Liver (tissue), 9 donors: ENCODE data around the gene SULT1C4. TPM values are rescaled to one million over a fixed set of nuclear protein-coding genes. Genes with fewer than 3 reads are reported as not detected.

Source experiments
- DNase-seq: peaks from one replicate; pipeline ENCODE4 v3.0.0-alpha.2; 2017; ENCODE audit warnings: low spot score
- H3K27ac ChIP-seq, 2 donors: one replicate each; pipeline ENCODE4 v1.7.0; 2013; ENCODE audit warnings: inconsistent platforms in 2 of 2, low read length in 2 of 2, control low read depth in 1 of 2, low read depth in 1 of 2, mild to moderate bottlenecking in 1 of 2
- H3K27me3 ChIP-seq, 4 donors: one replicate each; pipeline versions ENCODE4 v1.6.1 to v1.7.0; 2013; ENCODE audit warnings: low read length in 3 of 4, inconsistent platforms in 1 of 4, mild to moderate bottlenecking in 1 of 4, moderate library complexity in 1 of 4; ENCODE audit not compliant: control insufficient read depth in 4 of 4, insufficient read depth in 4 of 4
- H3K36me3 ChIP-seq, 4 donors: one replicate each; pipeline versions ENCODE4 v1.6.1 to v1.7.0; 2013; ENCODE audit warnings: low read length in 3 of 4, mild to moderate bottlenecking in 3 of 4, low read depth in 1 of 4, moderate library complexity in 1 of 4; ENCODE audit not compliant: control insufficient read depth in 4 of 4, insufficient read depth in 3 of 4
- H3K4me1 ChIP-seq, 4 donors: one replicate each; pipeline versions ENCODE4 v1.6.1 to v1.7.0; 2013; ENCODE audit warnings: low read length in 3 of 4, mild to moderate bottlenecking in 3 of 4, moderate library complexity in 1 of 4; ENCODE audit not compliant: control insufficient read depth in 4 of 4, insufficient read depth in 4 of 4
- H3K4me3 ChIP-seq, 3 donors: one replicate each; pipeline versions ENCODE4 v1.6.1 to v1.7.0; 2013; ENCODE audit warnings: low read length in 3 of 3, control low read depth in 1 of 3, low read depth in 1 of 3, mild to moderate bottlenecking in 1 of 3
- H3K9ac ChIP-seq, 2 donors: one replicate each; pipeline ENCODE4 v1.7.0; 2013; ENCODE audit warnings: low read length in 2 of 2, mild to moderate bottlenecking in 2 of 2, moderate library complexity in 2 of 2, control low read depth in 1 of 2, low read depth in 1 of 2
- H3K9me3 ChIP-seq, 4 donors: one replicate each; pipeline versions ENCODE4 v1.6.1 to v1.7.0; 2013; ENCODE audit warnings: low read length in 3 of 4; ENCODE audit not compliant: control insufficient read depth in 4 of 4
- ATF3 ChIP-seq: IDR thresholded peaks from 2 replicates; pipeline ENCODE4 v1.6.1; 2016; ENCODE audit warnings: antibody characterized with exemption
- EGR1 ChIP-seq, 2 donors: IDR thresholded peaks; 2 replicates each; pipeline ENCODE4 v1.6.1; 2016 to 2018; ENCODE audit warnings: antibody characterized with exemption in 2 of 2, low read depth in 2 of 2
- FOXA1 ChIP-seq: IDR thresholded peaks from 2 replicates; pipeline ENCODE4 v1.6.1; 2016; ENCODE audit warnings: antibody characterized with exemption
- FOXA2 ChIP-seq: IDR thresholded peaks from 2 replicates; pipeline ENCODE4 v1.6.1; 2016; ENCODE audit warnings: antibody characterized with exemption
- GABPA ChIP-seq, 2 donors: IDR thresholded peaks in 1 of 2; conservative IDR thresholded peaks in 1 of 2; 2 replicates each; pipeline ENCODE4 v1.6.1; 2016; ENCODE audit warnings: antibody characterized with exemption in 2 of 2, mild to moderate bottlenecking in 1 of 2, moderate library complexity in 1 of 2
- HNF4A ChIP-seq, 2 donors: conservative IDR thresholded peaks; 2 replicates each; pipeline ENCODE4 v1.6.1; 2016; ENCODE audit warnings: antibody characterized with exemption in 2 of 2, mild to moderate bottlenecking in 2 of 2
- HNF4G ChIP-seq: IDR thresholded peaks from 2 replicates; pipeline ENCODE4 v1.6.1; 2016; ENCODE audit warnings: antibody characterized with exemption
- JUND ChIP-seq, 2 donors: IDR thresholded peaks; 2 replicates each; pipeline ENCODE4 v1.6.1; 2016; ENCODE audit warnings: antibody characterized with exemption in 2 of 2
- MAX ChIP-seq: IDR thresholded peaks from 2 replicates; pipeline ENCODE4 v1.6.1; 2016; ENCODE audit warnings: antibody characterized with exemption
- NR2F2 ChIP-seq: IDR thresholded peaks from 2 replicates; pipeline ENCODE4 v1.6.1; 2016; ENCODE audit warnings: antibody characterized with exemption
- RAD21 ChIP-seq, 2 donors: IDR thresholded peaks; 2 replicates each; pipeline ENCODE4 v1.6.1; 2016; ENCODE audit warnings: antibody characterized with exemption in 2 of 2, mild to moderate bottlenecking in 2 of 2
- REST ChIP-seq: IDR thresholded peaks from 2 replicates; pipeline ENCODE4 v1.6.1; 2016; ENCODE audit warnings: antibody characterized with exemption, mild to moderate bottlenecking
- RXRA ChIP-seq, 2 donors: IDR thresholded peaks; 2 replicates each; pipeline ENCODE4 v1.6.1; 2017 to 2018; ENCODE audit warnings: antibody characterized with exemption in 2 of 2, mild to moderate bottlenecking in 1 of 2
- SP1 ChIP-seq: IDR thresholded peaks from 2 replicates; pipeline ENCODE4 v1.6.1; 2018; ENCODE audit warnings: antibody characterized with exemption, mild to moderate bottlenecking
- TAF1 ChIP-seq: conservative IDR thresholded peaks from 2 replicates; pipeline ENCODE4 v1.6.1; 2016; ENCODE audit warnings: antibody characterized with exemption, mild to moderate bottlenecking
- YY1 ChIP-seq: IDR thresholded peaks from 2 replicates; pipeline ENCODE4 v1.6.1; 2016; ENCODE audit warnings: antibody characterized with exemption, mild to moderate bottlenecking
- WGBS: extraction: QIAGEN DNeasy Blood & Tissue Kit; methylation state at CpG from one replicate; pipeline ENCODE4 v1.1.7; 2013; 5-methylcytosine and 5-hydroxymethylcytosine counted together
- polyA plus RNA-seq, 2 donors: library from polyadenylated mRNA; stranded (reverse) in 1 of 2; unstranded in 1 of 2; fragments of 200-250 nt in 1 of 2; fragments of >200 nt in 1 of 2; fragmentation: Nextera tagmentation in 1 of 2; extraction: Ambion mirVana in 1 of 2; gene quantifications; one replicate each; pipeline versions ENCODE4 v1.2.1 to v1.2.3, GENCODE V29; 2013 to 2015
- total RNA-seq, 2 donors: library from RNA; depleted of rRNA; stranded (reverse); fragments of >200 nt; gene quantifications; one replicate each; pipeline ENCODE4 v1.2.3, GENCODE V29; 2014
- TF ChIP-seq, protein P1 (sequence below): fragments of 150-350 bp; IDR thresholded peaks from 2 replicates; pipeline ENCODE4 v1.5.1; 2017; ENCODE audit warnings: improper control_type of control experiment, low read depth, low read length; ENCODE audit not compliant: missing input control
- donor health status: healthy.
- donor health status: healthy.
- donor health status: healthy.
- donor health status: healthy.
- donor health status: healthy.

The SULT1C4 gene
- total and polyA plus RNA-seq, 4 donors: 1.0 to 12.8 (median 1.3) TPM

DNA sequence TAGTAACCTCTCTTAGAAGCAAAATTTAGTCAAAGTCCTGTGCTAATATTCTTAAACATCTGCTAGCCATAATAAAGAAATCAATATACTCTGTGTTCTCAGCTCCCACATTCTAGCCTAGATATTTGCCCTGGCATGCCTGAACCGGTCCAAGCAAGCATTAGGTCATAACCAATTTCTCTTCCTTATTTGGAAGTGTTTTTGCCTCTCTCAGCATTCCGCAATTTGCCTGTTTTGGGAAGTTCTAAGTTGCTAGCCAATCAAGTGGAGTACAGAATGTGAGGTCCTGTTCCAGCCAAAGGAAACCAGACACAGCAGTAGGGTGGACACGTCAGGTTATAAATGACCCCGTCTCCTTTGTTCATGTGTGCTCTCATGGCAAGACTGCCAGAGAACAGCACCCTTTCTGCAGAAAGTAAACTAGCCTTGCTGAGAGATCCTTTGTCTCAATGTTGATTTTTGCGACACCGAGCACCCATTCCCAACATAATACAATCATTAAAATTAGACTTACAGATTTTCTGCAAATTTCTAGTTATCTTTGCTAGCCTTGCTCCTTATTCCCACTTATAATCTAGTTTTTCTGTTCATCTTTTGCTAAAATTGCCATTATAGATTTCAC, 13.0 kb upstream of the SULT1C4 start:
- TF ChIP-seq NR2F2: no peak
- no peak for TF ChIP-seq EGR1 (IDR thresholded peaks at IDR 0.05; ENCODE audit: low read depth in 2 of 2)
- TF ChIP-seq, protein P1, sequence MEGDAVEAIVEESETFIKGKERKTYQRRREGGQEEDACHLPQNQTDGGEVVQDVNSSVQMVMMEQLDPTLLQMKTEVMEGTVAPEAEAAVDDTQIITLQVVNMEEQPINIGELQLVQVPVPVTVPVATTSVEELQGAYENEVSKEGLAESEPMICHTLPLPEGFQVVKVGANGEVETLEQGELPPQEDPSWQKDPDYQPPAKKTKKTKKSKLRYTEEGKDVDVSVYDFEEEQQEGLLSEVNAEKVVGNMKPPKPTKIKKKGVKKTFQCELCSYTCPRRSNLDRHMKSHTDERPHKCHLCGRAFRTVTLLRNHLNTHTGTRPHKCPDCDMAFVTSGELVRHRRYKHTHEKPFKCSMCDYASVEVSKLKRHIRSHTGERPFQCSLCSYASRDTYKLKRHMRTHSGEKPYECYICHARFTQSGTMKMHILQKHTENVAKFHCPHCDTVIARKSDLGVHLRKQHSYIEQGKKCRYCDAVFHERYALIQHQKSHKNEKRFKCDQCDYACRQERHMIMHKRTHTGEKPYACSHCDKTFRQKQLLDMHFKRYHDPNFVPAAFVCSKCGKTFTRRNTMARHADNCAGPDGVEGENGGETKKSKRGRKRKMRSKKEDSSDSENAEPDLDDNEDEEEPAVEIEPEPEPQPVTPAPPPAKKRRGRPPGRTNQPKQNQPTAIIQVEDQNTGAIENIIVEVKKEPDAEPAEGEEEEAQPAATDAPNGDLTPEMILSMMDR: no peak
- TF ChIP-seq FOXA1: no peak
- TF ChIP-seq SP1: no peak
- no peak for TF ChIP-seq ATF3
- no peak for TF ChIP-seq MAX
- no peak for TF ChIP-seq REST
- no peak for TF ChIP-seq GABPA (IDR thresholded peaks at IDR 0.05 in 1 of 2, conservative IDR thresholded peaks at IDR 0.05 in 1 of 2)
- no peak for TF ChIP-seq YY1
- TF ChIP-seq JUND (IDR thresholded peaks at IDR 0.05): no peak
- TF ChIP-seq FOXA2: no peak
- TF ChIP-seq HNF4G: no peak
- no peak for TF ChIP-seq RXRA (IDR thresholded peaks at IDR 0.05)
- TF ChIP-seq RAD21 (IDR thresholded peaks at IDR 0.05): no peak
- no peak overlapping the region for H3K9ac ChIP-seq
- WGBS: 83% methylated on average over 6 of the region's 6 CpGs
- DNase-seq: no peak
- no peak overlapping the region for H3K4me3 ChIP-seq
- H3K27ac ChIP-seq: no peak overlapping the region
- peaks cover 0 to 3% (median 0%) of the 10 kb centered on the region in 4 donors for H3K9me3 ChIP-seq
- no peaks in the 10 kb centered on the region for H3K36me3 ChIP-seq
- H3K27me3 ChIP-seq: no peaks in the 10 kb centered on the region
- H3K4me1 ChIP-seq: no peaks in the 10 kb centered on the region

DNA sequence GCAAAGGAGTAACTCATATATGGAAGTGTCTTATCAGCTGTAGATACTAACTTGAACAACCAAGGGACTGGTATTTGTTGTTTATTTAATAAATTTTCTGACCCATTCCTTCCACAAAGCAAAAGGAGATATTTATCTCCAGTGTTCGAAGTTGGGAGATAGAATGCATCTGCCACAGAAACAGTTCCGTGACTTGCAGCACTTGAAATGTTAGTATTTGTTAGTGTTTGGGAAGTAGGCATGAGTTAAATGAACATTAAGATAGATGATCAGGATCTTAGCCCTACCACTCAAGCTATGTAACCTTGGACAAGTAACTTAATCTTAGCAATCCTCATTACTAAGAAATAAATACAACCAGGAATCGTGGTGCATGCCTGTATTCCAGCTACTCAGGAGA, 12.1 kb upstream of the SULT1C4 start:
- H3K9ac ChIP-seq: no peak overlapping the region
- DNase-seq: no peak
- peaks cover 0 to 3% (median 0%) of the 10 kb centered on the region in 4 donors for H3K9me3 ChIP-seq
- no peak for TF ChIP-seq YY1
- no peak for TF ChIP-seq NR2F2
- TF ChIP-seq JUND (IDR thresholded peaks at IDR 0.05): no peak
- TF ChIP-seq SP1: no peak
- TF ChIP-seq TAF1: no peak
- no peak for TF ChIP-seq EGR1 (IDR thresholded peaks at IDR 0.05; ENCODE audit: low read depth in 2 of 2)
- no peak for TF ChIP-seq HNF4G
- TF ChIP-seq REST: no peak
- TF ChIP-seq GABPA (IDR thresholded peaks at IDR 0.05 in 1 of 2, conservative IDR thresholded peaks at IDR 0.05 in 1 of 2): no peak
- no peak for TF ChIP-seq RAD21 (IDR thresholded peaks at IDR 0.05)
- no peak for TF ChIP-seq FOXA2
- TF ChIP-seq, protein P1: no peak
- no peak for TF ChIP-seq MAX
- no peak for TF ChIP-seq ATF3
- no peak for TF ChIP-seq HNF4A (conservative IDR thresholded peaks at IDR 0.05)
- no peak for TF ChIP-seq FOXA1
- no peak overlapping the region for H3K4me3 ChIP-seq
- H3K27me3 ChIP-seq: no peaks in the 10 kb centered on the region
- 90% methylated on average over 3 of the region's 3 CpGs for WGBS
- H3K27ac ChIP-seq: no peak overlapping the region
- H3K36me3 ChIP-seq: no peaks in the 10 kb centered on the region
- no peaks in the 10 kb centered on the region for H3K4me1 ChIP-seq
